Upper lobe of left lung (tissue), 6 donors: ENCODE results near the gene GATD1. TPM values are rescaled to one million over a fixed set of nuclear protein-coding genes. Genes with fewer than 3 reads are reported as not detected.
A peak's percentile ranks its signal among the peaks of the same experiment; 100 is the strongest.

Experiments used
- ATAC-seq, 2 donors: fragments of 200-7000 bp; cut with Tn5 transposase; one replicate each; pipeline ENCODE4 v1.9.1; 2022; ENCODE audit warnings: mild to moderate bottlenecking in 2 of 2, moderate library complexity in 2 of 2; ENCODE audit not compliant: low FRiP score in 2 of 2
- DNase-seq, 2 donors: peaks; one replicate each; pipeline ENCODE4 v3.0.0-alpha.2; 2019 to 2020
- H3K27ac ChIP-seq, 4 donors: fragments of 200-600 bp; sonication (generic); one replicate each; pipeline ENCODE4 v1.5.1; 2016 to 2019
- H3K27me3 ChIP-seq, 4 donors: fragments of 200-600 bp; sonication (generic); one replicate each; pipeline ENCODE4 v1.5.1; 2017 to 2019
- H3K36me3 ChIP-seq, 4 donors: fragments of 200-600 bp; sonication (generic); one replicate each; pipeline ENCODE4 v1.5.1; 2016 to 2019
- H3K4me1 ChIP-seq, 4 donors: fragments of 200-600 bp; sonication (generic); one replicate each; pipeline ENCODE4 v1.5.1; 2018 to 2019
- H3K4me3 ChIP-seq, 4 donors: fragments of 200-600 bp; sonication (generic); one replicate each; pipeline ENCODE4 v1.5.1; 2017 to 2019; ENCODE audit warnings: mild to moderate bottlenecking in 2 of 4, moderate library complexity in 1 of 4
- H3K9me3 ChIP-seq, 4 donors: fragments of 200-600 bp; sonication (generic); one replicate each; pipeline ENCODE4 v1.5.1; 2018 to 2019
- EP300 ChIP-seq, 4 donors: sonication (generic); formaldehyde crosslinking; IDR thresholded peaks; one replicate each; pipeline ENCODE4 v1.5.1; 2017; ENCODE audit warnings: antibody characterized with exemption in 4 of 4, control low read depth in 2 of 4
- POLR2A ChIP-seq, 4 donors: fragments of 450-650 bp; IDR thresholded peaks; one replicate each; pipeline ENCODE4 v1.5.1; 2016 to 2017; ENCODE audit warnings: antibody characterized with exemption in 4 of 4, mild to moderate bottlenecking in 2 of 4
- POLR2AphosphoS5 ChIP-seq, 2 donors: sonication (generic); formaldehyde crosslinking; IDR thresholded peaks; one replicate each; pipeline ENCODE4 v1.5.1; 2017; ENCODE audit warnings: antibody characterized with exemption in 2 of 2
- WGBS, 2 donors: methylation state at CpG; one replicate each; pipeline ENCODE4 v1.1.5; 2017 to 2018; 5-methylcytosine and 5-hydroxymethylcytosine counted together
- total RNA-seq, 6 donors: library from RNA; depleted of rRNA in 4 of 6; stranded (reverse); fragments of >200 nt in 4 of 6; gene quantifications; one replicate each; pipeline versions ENCODE4 v1.1.0 to v1.2.1, GENCODE V29; 2016 to 2021
- TF ChIP-seq, protein P1 (sequence below), 6 experiments: fragments of 450-650 bp in 4 of 6; fragments of 200-600 bp in 2 of 6; sonication (generic) in 2 of 6; IDR thresholded peaks; one replicate each; pipeline ENCODE4 v1.5.1; 2016 to 2019; ENCODE audit warnings: antibody characterized with exemption in 6 of 6
- donor health status: DM: no; HTN: no; CAD: no; lungs with moderate emphysema.
- donor health status: DM: no; HTN: yes; CAD: no; lungs with severe emphysema.

The GATD1 gene
- total RNA-seq, 6 donors from 2014 or later = 14.8 to 77.7 (median 63.6) TPM

- ATAC-seq = no peak
- H3K4me1 ChIP-seq = peaks cover 0 to 13% (median 11%) of the 10 kb centered on the region in 4 donors
- 53 to 90% methylated on average over 3 to 24 of the region's 24 CpGs for WGBS, 2 donors
- DNase-seq = peak in 1 of 2 donors; percentile 82
- H3K9me3 ChIP-seq = no peaks in the 10 kb centered on the region
- peaks cover 3 to 12% (median 10%) of the 10 kb centered on the region in 4 donors for H3K36me3 ChIP-seq
- H3K27ac ChIP-seq = no peak overlapping the region
- no peak overlapping the region for H3K4me3 ChIP-seq
- peaks cover 0 to 22% (median 10%) of the 10 kb centered on the region in 4 donors for H3K27me3 ChIP-seq
- no peak for TF ChIP-seq EP300 (IDR thresholded peaks at IDR 0.05)
- TF ChIP-seq, protein P1, sequence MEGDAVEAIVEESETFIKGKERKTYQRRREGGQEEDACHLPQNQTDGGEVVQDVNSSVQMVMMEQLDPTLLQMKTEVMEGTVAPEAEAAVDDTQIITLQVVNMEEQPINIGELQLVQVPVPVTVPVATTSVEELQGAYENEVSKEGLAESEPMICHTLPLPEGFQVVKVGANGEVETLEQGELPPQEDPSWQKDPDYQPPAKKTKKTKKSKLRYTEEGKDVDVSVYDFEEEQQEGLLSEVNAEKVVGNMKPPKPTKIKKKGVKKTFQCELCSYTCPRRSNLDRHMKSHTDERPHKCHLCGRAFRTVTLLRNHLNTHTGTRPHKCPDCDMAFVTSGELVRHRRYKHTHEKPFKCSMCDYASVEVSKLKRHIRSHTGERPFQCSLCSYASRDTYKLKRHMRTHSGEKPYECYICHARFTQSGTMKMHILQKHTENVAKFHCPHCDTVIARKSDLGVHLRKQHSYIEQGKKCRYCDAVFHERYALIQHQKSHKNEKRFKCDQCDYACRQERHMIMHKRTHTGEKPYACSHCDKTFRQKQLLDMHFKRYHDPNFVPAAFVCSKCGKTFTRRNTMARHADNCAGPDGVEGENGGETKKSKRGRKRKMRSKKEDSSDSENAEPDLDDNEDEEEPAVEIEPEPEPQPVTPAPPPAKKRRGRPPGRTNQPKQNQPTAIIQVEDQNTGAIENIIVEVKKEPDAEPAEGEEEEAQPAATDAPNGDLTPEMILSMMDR (IDR thresholded peaks at IDR 0.05) = no peak
- no peak for TF ChIP-seq POLR2A (IDR thresholded peaks at IDR 0.05)
- TF ChIP-seq POLR2AphosphoS5 (IDR thresholded peaks at IDR 0.05) = no peak
These were observed 9.9 kb upstream of the GATD1 start for GRCh38 chr11:787084-787675.

DNA sequence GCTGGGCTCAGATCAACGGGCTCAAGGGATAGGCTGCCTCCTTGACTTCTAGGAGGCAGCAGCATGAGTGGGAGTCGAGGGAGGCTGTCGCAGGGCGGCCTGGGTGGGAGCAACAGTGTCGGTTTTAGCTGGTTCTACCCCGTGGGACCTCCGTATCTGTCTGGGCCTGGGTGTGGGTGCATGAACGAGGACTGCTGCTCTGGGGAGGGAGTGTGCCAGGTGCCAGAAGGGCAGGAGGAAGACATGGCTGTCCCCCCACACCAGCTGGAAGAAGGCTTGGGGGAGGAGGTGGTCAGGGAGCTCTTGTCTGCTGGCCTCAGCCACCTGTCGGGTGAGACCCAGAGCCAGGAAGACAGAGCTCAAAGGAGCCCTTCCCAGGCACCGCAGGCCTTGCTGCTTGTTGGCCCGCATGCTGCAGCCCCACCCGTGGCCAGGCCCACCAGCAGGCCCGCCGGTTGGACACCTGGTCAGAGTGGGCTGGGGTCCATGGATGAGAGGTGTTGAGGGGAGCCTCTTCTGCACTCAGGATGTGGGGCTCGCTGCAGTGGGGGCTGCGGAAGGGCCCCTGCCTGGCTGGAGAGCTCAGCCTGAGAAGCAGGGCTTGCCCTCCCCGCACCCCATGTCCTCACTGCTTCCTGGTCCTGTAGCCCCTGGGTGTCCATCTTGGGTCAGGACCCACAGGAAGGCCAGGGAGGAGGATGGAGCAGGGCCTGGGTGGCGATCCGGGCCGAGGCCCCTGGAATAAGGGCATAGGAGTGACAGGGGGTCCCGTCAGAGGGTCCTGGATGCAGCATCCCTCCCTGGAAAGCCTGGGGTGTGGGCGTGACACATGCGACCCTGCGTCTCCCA, 9.2 kb upstream of the GATD1 start:
- Histone ChIP-seq H3K36me3 (peaks cover 1 to 4% (median 3%) of the 10 kb centered on the region in 4 donors), H3K9me3 (no peaks in the 10 kb centered on the region), H3K4me3 (no peak overlapping the region), H3K4me1 (peaks cover 0 to 13% (median 11%) of the 10 kb centered on the region in 4 donors), H3K27ac (no peak overlapping the region), H3K27me3 (peaks cover 0 to 22% (median 10%) of the 10 kb centered on the region in 4 donors)
- peak in 1 of 2 donors; percentile 73 for DNase-seq
- no peak for ATAC-seq
- WGBS, 2 donors = 83 to 91% methylated on average over 19 to 20 of the region's 24 CpGs
- TF ChIP-seq POLR2A (IDR thresholded peaks at IDR 0.05) (no peak), POLR2AphosphoS5 (IDR thresholded peaks at IDR 0.05) (no peak), EP300 (IDR thresholded peaks at IDR 0.05) (no peak)
- TF ChIP-seq, protein P1 (IDR thresholded peaks at IDR 0.05) = no peak

DNA sequence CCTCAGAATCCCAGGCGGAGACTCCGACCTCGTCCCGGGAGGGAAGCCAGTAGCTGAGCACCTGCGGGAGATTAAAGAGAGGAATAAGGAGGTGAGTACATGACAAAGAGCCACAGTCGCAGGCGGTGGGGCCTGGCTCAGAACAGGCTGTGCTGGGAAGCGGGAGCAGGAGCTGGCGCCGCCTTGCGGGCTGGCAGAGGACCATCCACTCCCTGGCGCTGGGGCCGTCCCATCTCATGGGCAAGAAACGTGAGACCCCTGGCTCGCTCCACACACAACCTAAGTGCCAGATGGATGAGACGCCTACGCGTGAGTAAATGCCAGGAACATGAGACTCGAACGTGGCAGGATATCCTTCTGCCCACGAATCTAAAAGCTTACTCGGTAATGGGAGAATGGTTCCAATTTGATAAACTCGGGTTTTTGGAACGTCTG, 6.3 kb upstream of the GATD1 start:
- H3K9me3 ChIP-seq = no peaks in the 10 kb centered on the region
- H3K27ac ChIP-seq = peak overlapping the region in 1 of 4 donors; percentile 24
- peaks cover 0 to 6% (median 0%) of the 10 kb centered on the region in 4 donors for H3K27me3 ChIP-seq
- H3K4me1 ChIP-seq = peaks cover 7 to 13% (median 10%) of the 10 kb centered on the region in 4 donors
- no peaks in the 10 kb centered on the region for H3K36me3 ChIP-seq
- ATAC-seq (peak; percentile 82 to 87), DNase-seq (peak; percentile 89 to 91)
- H3K4me3 ChIP-seq = no peak overlapping the region
- TF ChIP-seq POLR2A (IDR thresholded peaks at IDR 0.05) = peak in 1 of 4 donors; percentile 38
- no peak for TF ChIP-seq EP300 (IDR thresholded peaks at IDR 0.05)
- TF ChIP-seq POLR2AphosphoS5 (IDR thresholded peaks at IDR 0.05) = peak in 1 of 2 donors; percentile 17
- TF ChIP-seq, protein P1 (IDR thresholded peaks at IDR 0.05) = peak; percentile 47 to 76 (median 61)
- WGBS, 2 donors = 50 to 58% methylated on average over 24 of the region's 24 CpGs

DNA sequence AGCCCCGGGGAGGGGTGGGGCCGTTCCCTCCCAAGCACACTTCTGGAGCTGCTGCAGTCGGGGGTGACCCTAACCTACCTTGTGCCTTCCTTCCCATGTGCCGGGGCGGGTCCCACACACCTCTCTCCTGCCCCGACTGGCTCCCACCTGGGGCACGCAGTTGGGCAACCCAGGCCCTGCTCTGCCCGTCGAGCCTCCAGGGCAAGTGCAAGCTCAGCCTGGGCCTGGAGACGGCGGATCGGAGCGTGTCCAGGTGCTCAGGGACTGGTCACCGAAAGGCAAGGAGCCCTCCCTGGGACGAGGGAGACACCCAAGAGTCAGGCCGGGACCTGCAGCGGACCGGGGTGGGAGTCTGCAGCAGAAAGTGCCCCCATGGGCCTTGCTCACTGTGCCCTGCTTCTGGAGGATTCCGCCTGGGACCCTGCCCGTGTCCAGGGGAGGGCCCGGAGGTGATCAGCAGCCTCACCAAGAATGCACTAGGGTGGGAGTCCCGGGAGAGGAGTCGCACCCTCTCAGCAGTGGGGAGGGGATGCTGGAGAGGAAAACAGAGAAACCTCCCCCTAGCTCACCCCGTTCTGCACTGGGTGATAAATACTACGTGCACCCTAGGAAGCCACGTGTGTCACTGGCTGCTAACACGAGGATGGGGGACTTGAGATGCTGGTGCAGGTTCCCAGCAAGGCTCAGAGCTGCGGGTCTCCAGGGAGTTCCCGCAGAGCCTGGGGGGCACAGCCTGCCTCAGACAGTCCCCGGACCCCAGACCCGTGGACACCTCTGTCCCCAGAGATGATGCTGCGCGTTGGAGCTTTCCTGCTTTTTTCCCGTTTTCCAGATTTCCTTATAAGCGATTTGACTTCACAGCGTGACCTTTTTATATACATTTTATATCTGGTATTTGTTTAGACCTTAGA, 5.2 kb upstream of the GATD1 start:
- ATAC-seq (no peak), DNase-seq (peak in 1 of 2 donors; percentile 66)
- TF ChIP-seq POLR2AphosphoS5 (IDR thresholded peaks at IDR 0.05) = no peak
- TF ChIP-seq EP300 (IDR thresholded peaks at IDR 0.05) = no peak
- TF ChIP-seq POLR2A (IDR thresholded peaks at IDR 0.05) = no peak
- TF ChIP-seq, protein P1 (IDR thresholded peaks at IDR 0.05) = no peak
- Histone ChIP-seq H3K4me3 (no peak overlapping the region), H3K9me3 (no peaks in the 10 kb centered on the region), H3K4me1 (peaks cover 8 to 20% (median 17%) of the 10 kb centered on the region in 4 donors), H3K27me3 (no peaks in the 10 kb centered on the region), H3K27ac (no peak overlapping the region), H3K36me3 (no peaks in the 10 kb centered on the region)
- WGBS, 2 donors = 78 to 92% methylated on average over 28 to 34 of the region's 36 CpGs
